Kasumi-1 (cell line): ENCODE data around the gene TRIM17.

Experiments used
- DNase-seq, 2 experiments: peaks; one replicate each; lab custom pipeline; 2025; lab: John Stamatoyannopoulos, UW

Gene TRIM17, protein sequence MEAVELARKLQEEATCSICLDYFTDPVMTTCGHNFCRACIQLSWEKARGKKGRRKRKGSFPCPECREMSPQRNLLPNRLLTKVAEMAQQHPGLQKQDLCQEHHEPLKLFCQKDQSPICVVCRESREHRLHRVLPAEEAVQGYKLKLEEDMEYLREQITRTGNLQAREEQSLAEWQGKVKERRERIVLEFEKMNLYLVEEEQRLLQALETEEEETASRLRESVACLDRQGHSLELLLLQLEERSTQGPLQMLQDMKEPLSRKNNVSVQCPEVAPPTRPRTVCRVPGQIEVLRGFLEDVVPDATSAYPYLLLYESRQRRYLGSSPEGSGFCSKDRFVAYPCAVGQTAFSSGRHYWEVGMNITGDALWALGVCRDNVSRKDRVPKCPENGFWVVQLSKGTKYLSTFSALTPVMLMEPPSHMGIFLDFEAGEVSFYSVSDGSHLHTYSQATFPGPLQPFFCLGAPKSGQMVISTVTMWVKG

DNA sequence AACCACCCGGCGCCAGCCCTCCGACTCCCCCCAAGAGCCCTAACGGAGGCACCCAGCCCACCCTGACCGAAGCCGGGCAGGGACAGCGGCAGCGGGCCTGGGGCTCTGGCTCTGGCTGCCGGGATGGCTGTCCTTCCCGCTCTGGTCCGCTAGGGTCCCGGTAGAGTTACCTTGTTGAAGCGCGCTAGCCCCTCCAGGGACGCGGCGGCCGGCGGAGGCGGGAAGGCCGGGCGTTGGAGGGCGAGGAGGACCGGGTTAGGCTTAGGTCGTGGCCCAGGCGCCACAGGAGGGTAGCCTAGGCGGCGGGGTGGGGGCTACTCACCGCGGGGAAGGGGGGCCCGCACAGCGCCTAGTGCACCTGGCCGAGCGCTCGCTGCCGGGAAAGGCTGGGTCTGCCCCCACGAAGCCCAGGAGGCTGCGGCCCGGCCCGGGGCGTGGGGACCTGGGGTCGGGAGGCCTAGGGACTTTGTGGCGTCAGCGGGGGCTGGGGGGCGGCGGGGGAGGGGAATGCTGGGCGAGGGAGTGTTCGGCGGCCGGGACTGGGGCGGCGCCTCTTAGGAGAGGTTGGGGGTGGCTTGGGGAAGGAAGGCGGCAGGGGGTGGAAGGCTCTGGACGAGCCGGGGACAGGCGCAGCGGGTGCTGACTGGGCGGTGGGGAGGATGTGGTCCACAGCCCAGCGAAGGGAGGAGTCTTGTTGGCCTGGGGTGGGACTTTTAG, at the start of gene TRIM17:
TSS of gene TRIM17 (minus strand) at position 645 of the 717 bp plus-strand sequence. CDS start 1,789 bp downstream, outside the sequence.
- DNase-seq = no peak

DNA sequence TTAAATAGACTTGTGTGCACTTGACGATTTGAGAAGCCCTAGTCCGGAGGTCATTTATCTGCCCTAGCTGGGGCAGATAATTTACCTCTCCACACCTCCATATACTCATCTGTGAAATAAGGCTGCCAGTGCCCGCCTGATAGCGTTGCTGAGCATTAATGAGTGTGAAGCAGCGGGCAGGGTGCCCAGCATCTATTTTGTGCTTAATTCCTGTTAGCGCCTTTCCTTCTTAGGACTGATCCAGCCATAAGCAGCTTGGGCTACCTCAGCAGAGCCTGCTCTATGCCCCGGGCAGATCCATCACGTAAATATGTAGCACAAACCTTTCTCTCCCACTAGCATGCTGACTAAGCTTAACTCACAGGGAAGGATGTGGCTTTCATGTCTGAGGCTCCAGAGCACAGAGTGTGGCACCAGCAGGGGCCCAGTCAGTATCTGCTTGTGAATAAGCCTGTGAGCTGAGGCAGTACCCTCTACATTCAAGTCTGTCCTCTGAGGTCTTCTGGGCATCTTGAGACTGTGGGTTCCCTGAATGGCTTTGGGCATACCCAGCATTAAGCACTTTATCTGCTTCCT, 49.0 kb upstream of the TRIM17 start:
- DNase-seq = no peak

DNA sequence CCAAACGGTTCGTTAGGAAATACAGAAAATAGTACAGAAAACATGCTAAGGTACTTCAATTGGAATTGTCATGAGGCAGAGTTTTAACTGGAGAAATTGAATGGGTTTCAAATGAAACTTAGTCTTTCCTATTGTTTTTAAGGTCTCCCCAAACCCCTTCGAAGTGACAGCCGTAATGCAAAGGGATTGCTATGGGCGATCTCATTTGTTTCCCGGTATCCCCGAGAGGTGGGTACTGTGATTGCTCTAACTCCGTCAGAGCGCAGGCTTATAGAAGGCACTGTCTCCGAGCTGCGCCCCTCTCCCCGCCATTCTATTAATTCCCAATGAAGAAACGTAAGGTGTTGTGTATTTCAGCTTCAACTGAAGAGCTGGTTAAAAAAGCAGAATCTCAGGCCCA, 48.5 kb upstream of the TRIM17 start:
- DNase-seq = no peak

DNA sequence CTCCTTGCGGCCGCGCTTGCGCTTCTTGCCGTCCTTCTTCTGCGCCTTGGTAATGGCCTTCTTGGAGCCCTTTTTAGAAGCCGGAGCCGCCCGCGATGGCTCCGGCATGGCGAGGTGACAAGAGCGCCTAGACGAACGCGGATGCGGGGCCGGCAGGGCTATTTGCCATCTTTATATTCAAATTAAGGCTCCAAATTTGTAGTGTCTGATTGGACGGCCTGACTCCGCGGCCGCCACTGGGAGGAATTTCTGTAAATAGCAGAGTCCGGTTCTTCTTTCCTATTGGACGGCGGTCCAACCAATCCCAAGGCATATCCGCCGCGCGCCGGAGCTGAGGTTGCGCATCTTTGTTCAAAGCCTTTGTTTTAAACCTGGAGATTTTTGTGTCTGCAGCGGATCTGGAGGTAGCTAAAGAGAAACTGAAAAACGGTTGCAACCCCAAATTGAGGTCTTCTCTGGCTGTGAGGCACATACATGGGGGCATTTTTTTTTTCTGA, 47.9 kb upstream of the TRIM17 start:
- DNase-seq = no peak

DNA sequence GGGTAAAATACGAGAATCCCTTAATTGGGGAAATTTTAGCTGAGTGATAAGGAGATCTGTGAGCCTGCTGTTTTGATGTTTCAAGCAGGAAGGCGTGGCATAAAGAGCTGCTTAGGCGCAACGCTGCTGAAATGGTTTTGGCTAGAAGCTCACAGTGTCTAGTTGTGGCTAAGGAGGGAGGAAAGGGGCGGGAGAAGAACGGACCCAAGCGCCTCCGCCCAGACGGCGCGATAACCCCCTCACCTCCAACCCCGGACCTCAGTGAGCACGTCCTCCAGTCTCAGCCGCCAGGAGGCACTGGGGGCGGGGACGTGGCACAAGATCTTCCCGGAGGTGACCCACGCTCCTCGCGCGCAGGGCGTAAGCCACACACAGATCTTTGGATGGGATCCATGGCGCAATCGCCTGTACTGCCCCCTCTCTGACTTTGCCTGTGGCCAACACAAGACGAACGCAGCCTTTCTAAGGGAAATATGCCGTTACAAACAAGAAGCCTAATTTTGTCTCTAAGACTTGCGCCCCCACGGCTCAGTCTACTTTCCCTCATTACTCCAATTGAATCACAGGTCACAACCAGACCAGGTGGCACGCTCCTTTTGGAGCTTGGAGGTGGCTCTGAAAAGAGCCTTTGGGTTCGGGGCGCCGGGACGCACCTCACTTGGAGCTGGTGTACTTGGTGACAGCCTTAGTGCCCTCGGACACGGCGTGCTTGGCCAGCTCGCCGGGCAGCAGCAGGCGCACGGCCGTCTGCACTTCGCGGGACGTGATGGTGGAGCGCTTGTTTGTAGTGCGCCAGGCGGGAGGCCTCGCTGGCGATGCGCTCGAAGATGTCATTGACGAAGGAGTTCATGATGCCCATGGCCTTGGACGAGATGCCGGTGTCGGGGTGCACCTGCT, 47.1 kb upstream of the TRIM17 start:
- DNase-seq = no peak

DNA sequence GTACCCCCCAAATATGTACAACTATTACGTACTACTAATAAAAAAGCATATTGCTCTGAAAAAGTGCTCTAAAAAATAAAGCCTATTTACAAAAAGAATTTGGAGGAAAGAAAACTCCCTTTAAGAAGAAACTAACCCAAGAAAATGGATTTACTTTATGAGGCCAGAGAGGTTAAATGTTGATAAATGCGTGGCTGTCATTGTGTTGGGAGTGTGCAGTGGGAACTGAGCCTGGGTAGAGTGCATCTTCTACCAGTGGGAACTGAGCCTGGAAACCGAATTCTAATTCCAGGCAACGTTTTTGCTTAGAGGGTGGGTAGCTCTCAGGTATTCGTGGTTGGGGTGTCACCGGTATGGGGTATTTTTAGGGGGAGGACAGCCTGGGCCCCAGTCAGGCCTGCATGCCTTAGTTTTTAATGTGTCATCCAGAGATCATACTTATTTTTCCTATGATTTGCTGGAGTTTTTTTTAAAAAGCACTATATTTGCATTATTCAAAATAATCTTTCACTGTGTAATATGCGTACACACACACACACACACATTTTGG, 46.4 kb upstream of the TRIM17 start:
- DNase-seq = no peak

DNA sequence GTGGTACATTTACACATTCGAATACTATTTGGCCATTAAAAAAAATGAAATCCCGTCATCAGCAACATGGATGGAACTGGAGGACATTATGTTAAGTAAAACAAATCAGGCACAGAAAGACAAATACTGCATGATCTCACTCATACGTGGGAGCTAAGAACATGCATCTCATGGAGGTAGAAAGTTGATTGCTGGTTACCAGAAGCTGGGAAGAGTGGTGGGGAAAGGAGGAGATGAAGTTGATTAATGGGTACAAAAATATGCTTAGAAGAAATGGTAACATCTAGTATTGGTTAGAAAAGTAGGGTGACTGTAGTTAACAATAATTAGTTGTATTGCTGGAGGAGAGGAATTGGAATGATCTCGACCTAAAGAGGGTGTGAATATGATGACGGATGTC, 45.9 kb upstream of the TRIM17 start:
- no peak for DNase-seq

DNA sequence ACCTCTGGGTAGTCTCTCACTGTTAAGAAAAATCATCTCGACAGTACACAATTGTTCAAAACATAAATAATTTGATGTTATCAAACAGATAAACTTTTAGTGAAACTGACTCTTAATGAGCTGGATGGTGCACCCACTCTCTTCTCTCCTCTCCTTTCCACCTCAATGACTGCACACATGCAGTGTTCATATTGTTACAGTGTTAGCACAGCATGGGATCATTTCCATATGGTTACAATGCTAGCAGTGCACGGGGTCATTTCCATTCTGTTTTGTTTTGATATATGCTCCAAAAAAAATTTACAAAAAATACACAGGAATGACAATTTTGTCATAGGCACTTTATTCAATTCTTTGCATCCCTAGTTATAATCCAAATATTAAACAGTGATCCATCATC, 44.2 kb upstream of the TRIM17 start:
- no peak for DNase-seq

DNA sequence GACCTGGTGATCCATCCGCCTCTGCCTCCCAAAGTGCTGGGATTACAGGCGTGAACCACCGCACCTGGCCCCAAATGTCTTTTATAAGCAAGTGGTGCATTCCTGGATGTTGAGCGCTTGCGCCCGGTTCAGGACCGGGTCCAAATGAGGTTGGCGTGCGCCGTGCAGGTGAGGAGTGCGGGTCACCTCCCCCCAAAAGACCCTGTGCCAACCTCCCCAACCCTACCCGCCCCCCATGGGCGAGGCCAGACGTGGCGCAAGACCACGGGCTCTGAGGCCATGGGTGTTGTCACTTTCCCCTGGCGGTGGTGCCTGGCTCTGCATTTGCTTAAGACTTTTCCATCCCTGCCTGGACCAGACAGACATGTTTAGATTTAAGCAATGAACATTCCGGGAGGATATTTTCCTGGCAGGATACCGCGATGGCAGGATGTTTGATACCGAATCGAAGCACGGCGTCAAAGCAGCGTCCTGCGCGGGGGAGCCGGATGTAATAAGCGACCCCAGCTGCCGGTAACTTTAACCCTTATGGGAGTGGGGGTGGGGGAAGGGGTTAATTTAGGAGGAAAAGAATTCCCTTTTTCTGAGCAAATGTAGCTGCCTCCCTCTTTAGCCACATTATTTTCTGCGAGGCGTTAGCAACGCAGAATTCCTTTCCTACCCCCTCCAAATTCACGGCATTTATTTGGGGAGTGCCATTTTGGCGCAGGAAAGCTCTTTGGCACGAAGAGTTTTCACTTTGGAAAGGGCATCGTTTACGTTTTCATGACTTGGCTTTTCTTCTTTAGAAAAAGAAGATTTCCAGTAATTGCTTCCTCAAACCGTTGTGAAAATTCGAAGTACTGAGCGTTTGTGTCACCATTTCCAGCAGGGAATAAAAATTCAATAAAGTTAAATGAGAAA, 42.7 kb upstream of the TRIM17 start:
- DNase-seq = no peak

DNA sequence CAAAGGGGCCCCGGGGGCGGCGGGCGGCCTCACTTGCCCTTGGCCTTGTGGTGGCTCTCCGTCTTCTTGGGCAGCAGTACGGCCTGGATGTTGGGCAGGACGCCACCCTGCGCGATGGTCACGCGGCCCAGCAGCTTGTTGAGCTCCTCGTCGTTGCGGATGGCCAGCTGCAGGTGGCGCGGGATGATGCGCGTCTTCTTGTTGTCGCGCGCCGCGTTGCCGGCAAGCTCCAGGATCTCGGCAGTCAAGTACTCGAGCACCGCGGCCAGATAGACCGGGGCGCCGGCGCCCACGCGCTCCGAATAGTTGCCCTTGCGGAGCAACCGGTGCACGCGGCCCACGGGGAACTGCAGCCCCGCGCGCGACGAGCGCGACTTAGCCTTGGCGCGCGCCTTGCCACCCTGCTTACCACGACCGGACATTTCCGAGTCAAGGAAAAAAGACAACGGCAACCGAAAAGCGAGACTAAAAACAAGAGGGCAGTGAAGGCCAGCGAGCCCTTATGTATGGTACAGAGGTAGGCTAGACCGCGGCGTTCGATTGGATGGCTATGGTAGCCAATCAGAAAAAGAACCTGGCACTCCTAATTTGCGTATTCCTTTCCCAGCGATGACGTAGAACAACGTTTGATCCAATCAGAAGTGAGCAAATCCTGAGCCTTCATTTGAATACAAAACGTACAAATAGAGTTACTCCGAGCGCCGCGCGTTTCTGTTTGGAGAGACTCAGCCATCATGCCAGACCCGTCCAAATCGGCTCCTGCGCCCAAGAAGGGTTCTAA, 40.9 kb upstream of the TRIM17 start:
- no peak for DNase-seq

DNA sequence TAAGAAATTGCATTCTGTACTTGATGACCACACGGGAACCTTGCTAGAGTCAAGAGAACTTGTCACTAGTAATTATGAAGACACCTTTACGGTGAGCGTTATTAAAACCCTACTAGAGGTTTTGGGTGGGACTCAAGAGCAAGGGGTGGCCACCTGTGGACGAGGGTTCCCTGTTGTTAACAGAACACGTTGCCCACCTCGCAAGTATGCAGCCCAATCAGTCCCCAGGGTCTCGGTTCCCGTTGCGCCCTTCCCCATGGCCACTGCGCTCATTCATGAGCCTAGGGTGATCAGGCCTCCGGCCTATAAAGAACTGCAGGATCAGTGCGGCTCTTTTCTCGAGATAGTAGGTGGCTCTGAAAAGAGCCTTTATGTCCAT, 40.3 kb upstream of the TRIM17 start:
- DNase-seq = no peak

DNA sequence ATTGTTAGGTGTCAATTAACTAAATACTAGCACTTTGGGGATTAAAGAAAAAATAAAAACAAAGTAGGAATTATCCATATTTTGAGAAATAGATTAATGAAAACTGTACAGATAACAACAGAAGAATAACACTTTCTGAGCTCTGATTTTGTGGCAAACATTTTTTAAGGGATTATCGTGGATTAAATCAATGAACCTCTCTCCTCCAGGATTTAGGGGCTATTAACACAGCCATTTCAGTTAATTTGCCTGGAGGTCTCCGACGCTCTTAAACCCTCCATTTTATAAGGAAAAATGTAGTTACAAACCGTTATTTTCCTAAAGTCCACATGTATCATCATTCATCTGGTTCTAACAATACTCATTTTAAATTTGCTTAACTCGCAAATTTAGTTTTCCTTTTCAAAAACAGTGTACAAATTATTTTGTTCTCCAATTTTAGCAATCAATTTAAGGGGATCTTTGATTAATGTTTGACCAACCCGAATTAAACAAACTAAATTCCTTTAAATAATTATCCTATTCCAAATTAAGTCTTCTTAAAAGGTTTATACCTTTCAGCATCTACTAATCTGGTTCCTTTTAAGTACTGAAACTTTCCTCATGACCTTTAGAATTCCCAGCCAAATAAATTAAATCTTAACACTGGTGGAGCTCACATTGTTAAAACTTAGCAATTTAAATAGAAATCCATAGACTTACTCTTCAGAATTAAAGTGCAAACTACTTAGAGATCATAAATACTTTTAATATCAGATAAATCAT, 39.8 kb upstream of the TRIM17 start:
- no peak for DNase-seq

DNA sequence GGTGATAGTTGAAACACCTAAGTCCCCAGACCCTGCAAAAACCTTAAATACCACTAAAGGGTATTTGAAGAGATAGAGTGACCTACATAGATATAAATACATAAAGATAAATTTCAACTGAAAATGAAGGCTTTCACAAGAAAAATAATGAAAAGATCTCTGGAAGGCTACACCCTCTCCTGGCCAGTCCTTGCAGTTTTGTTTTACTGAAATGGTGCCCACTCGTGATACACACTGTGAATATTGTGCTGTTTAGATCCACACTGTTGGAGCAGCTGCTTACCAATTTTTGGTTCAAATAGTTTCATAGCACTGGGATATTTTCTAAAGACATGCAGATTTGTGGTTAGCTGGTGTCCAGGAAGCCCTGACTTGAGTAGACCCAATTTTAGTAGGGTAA, 39.1 kb upstream of the TRIM17 start:
- no peak for DNase-seq

DNA sequence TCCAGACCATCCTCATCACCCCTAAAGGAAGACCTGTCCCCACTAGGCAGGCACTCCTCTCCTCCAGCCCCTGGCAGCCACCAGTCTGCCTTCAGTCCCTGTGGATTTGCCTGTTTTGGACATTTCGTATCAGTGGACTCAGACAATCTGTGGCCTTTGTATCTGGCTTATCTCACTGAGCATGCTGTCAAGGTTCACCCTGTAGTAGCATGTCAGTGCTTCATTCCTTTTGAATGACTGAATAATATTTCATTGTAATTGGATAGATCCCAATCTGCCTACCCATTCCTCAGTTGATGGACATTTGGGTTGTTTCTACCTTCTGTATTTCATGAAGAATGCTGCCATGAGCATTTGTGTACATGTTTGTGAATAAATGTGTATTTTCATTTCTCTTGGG, 37.6 kb upstream of the TRIM17 start:
- DNase-seq = no peak

DNA sequence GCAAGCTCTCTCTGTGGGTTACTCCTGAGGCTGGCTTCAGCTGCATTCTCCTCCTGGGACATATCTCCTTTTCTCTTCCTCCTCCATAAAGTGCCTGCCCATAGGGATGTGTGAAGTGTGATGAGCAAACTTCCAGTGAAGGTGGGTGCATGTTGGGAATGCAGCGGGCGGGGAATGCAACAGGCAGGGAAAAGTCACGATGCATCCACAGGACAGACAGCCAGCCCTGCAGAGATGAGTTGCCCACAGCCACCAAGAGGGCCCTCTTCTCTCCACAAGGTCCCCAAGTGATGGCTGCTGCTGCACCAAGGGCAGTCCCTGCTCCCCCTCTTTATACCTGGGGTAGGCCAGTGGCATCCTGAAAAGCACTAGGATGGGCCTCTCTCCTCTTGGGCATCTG, 37.0 kb upstream of the TRIM17 start:
- no peak for DNase-seq

DNA sequence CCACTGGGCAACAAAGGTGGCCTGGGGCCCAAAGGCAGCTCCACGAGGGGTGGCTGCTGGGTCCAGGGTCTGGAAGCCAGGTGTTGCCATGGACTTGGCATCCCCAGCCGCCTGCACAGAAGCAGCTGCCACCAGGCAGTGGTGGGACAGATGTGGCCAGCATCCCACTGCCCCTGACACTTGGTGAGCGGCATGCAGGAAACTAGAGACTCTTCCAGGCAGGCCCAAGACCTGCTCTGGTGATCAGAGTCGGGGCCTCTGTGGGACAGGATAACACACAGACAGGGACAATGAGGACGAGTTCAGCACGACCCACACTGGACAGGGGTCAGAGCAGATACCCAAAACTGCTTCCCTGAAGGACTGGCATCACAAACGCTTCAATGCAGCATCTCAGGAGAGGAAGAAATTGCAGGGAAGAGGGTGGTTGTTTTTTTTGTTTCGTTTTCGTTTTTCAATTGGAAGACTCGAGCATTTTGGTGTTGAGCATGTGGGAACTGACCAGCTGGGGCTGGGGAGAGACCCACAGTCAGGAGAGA, 36.4 kb upstream of the TRIM17 start:
- no peak for DNase-seq

DNA sequence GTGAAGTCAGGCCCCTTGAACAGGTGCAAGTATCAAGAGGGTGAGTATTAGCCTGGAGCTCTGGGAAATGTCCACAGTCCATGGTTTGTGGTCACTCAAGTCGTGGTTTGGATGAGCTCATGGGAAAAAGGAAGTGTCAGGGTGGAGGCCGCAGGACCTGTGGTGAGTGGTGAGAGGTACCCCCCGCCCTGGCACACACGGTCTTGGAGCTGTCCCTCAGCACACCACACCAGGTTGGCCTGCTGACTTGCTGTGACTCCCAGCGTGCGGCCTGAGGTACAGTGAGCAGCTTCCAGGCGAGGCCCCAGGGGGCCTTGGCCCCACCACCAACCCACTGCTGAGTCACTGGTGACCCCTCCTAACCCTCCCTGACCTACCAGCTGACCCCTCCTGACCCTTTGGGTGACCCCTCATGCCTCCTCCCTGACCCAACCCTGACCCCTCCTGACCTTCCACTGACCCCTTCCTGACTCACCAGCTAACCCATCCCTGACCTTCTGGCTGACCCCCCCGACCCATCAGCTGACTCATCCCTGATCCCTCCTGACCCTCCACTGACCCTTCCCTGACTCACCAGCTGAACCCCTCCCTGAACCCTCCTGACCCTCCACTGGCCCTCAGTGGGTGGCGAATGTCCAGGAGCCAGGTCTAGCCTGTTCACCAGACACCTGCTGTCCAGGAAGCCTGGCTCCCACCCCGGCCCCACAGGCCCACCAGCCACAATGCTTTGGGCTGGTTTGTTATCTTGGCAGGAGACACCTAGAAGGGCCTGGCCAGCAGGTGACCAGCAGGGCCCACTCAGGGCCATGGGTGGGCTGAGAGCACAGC, 35.7 kb upstream of the TRIM17 start:
- DNase-seq = no peak

DNA sequence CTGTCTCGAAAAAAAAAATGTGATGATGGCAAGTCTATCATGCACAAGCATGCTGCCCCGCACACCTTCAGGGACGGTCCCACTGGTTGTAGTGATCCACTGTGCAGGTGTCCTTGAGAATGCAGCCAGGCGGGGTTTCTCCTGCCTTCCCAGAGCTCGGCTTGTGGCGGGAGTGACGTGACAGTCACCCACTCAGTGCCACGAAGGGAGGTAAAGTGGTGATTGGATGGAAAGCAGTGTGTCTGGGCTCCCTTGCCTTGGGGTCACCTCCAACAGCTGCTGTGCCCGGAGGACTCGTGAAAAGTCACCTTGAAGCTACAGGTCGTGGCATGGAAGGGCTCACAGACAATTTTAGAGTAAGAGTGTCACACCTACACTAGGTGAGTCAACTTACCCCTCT, 33.5 kb upstream of the TRIM17 start:
- DNase-seq = no peak
